Left ventricle myocardium inferior (tissue), 1 donor: ENCODE results near the gene DNM3. TPM values are rescaled to one million over a fixed set of nuclear protein-coding genes. Genes with fewer than 3 reads are reported as not detected.

Source experiments
- DNase-seq: peaks from one replicate; pipeline ENCODE4 v3.0.0-alpha.2; 2020
- H3K27ac ChIP-seq: fragments of 200-600 bp; replicated peaks from 2 replicates; pipeline ENCODE4 v1.8.0; 2021
- H3K27me3 ChIP-seq: fragments of 200-600 bp; 2 replicates; pipeline ENCODE4 v1.8.0; 2021; ENCODE audit warnings: low read depth
- H3K36me3 ChIP-seq: fragments of 200-600 bp; 2 replicates; pipeline ENCODE4 v1.8.0; 2021
- H3K4me1 ChIP-seq: fragments of 200-600 bp; 2 replicates; pipeline ENCODE4 v1.8.0; 2021
- H3K4me3 ChIP-seq: fragments of 200-600 bp; 2 replicates; pipeline ENCODE4 v1.8.0; 2021; ENCODE audit warnings: mild to moderate bottlenecking, moderate library complexity
- H3K9me3 ChIP-seq: fragments of 200-600 bp; replicated peaks from 2 replicates; pipeline ENCODE4 v1.8.0; 2021
- intact Hi-C: fragments of 100-400 bp; cut with micrococcal nuclease; formaldehyde crosslinking; loops from one replicate; pipeline ENCODE4 v1.11.0; 2022
- total RNA-seq: library from RNA; stranded (reverse); fragmentation: NEBNext Ultra II Directional; extraction: Animal tissue kit (Norgen Biotek cat#: 25700); gene quantifications from one replicate; pipeline ENCODE4 v1.2.1, GENCODE V29; 2021
- TF ChIP-seq, protein P1 (sequence below): fragments of 200-600 bp; IDR thresholded peaks from 2 replicates; pipeline ENCODE4 v1.8.0; 2021; ENCODE audit warnings: antibody characterized with exemption, mild to moderate bottlenecking, borderline replicate concordance
- donor health status: DM: no; HTN: yes; CAD: no; lungs with severe emphysema.

The DNM3 gene
- total RNA-seq, 1 donor from 2014 or later, result 1.2 TPM

DNA sequence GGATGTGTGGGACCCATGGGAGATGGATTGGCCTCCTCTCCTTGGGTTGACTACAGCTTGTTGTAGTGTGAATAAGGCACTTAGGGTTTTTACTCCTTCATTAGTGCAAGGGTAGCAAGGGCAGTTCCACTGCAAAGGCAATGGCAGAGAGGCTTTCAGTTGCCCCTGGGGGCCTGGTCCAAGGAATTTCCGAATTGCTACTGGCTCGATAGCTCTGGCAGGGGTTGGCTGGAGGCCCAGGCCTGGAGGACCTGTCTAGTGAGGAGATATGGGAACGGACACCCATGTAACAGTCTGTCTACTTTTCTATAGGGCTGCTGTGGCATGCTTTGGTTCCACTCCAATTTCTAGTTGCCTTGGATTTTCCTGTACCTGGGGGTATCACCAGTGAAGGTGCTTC lies 360.3 kb downstream of the DNM3 start:
- no peak for DNase-seq
- Histone ChIP-seq H3K4me1 (no peaks in the 10 kb centered on the region), H3K4me3 (no peak overlapping the region), H3K27ac (no peak overlapping the region), H3K27me3 (no peaks in the 10 kb centered on the region), H3K9me3 (peaks cover 32% of the 10 kb centered on the region), H3K36me3 (no peaks in the 10 kb centered on the region)
- intact Hi-C loops, result no loop called here
- TF ChIP-seq, protein P1, sequence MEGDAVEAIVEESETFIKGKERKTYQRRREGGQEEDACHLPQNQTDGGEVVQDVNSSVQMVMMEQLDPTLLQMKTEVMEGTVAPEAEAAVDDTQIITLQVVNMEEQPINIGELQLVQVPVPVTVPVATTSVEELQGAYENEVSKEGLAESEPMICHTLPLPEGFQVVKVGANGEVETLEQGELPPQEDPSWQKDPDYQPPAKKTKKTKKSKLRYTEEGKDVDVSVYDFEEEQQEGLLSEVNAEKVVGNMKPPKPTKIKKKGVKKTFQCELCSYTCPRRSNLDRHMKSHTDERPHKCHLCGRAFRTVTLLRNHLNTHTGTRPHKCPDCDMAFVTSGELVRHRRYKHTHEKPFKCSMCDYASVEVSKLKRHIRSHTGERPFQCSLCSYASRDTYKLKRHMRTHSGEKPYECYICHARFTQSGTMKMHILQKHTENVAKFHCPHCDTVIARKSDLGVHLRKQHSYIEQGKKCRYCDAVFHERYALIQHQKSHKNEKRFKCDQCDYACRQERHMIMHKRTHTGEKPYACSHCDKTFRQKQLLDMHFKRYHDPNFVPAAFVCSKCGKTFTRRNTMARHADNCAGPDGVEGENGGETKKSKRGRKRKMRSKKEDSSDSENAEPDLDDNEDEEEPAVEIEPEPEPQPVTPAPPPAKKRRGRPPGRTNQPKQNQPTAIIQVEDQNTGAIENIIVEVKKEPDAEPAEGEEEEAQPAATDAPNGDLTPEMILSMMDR, result no peak

DNA sequence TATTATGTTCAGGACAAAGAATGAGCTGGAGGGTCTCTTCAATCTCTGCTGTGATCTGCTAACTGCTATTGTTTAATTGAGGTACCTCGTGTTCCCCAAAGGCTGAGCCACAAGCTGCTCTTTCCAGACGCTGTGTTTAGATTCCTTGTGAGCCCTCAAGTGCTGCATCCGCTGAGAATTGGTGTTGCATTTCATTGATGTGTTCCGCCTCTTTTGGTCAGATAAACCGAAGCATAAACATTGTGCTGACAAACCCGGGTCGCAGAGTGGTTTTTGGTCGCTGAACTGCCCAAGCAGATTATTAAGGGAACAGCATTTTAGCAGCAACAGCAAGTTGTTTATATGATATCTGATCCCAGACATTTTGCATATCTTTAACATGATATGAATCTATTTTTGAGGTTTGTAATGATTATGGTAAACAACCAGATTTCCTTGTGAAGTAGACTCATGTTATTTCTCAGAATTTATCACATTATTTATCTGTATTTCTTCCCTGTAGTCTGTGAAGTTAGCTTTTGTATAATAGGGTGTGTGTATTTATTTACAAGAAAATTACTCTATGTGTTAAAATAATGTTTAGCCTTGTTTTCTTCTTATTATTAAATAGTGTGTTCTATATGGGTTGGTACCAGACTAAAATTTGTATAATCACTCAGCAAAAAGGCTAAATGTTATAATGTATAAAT lies 362.0 kb downstream of the DNM3 start:
- Histone ChIP-seq H3K27me3 (no peaks in the 10 kb centered on the region), H3K4me1 (no peaks in the 10 kb centered on the region), H3K9me3 (peaks cover 15% of the 10 kb centered on the region), H3K27ac (no peak overlapping the region), H3K36me3 (no peaks in the 10 kb centered on the region), H3K4me3 (no peak overlapping the region)
- TF ChIP-seq, protein P1, result no peak
- no peak for DNase-seq
- intact Hi-C loops, result no loop called here

DNA sequence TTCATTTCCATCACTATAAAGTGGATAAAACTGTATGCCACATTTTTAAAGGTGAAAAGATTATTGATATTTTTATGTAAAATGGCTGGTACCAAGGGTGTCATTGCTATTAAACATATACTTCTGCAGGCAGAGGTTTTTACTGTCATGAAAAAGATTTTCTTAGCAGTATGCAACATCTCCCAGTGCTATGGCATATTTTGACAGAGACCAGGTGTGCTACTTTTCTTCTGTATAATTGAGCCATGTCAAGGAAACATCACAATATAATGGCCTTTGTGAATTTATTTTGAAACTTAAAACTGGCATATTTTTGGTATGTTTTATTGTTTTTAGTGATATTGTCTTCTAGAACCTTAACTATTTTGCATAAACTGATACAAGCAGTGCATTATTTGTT lies 362.6 kb downstream of the DNM3 start:
- Histone ChIP-seq H3K36me3 (no peaks in the 10 kb centered on the region), H3K9me3 (peaks cover 9% of the 10 kb centered on the region), H3K4me1 (no peaks in the 10 kb centered on the region), H3K27me3 (no peaks in the 10 kb centered on the region), H3K4me3 (no peak overlapping the region), H3K27ac (no peak overlapping the region)
- TF ChIP-seq, protein P1, result no peak
- intact Hi-C loops, result no loop called here
- DNase-seq, result no peak

DNA sequence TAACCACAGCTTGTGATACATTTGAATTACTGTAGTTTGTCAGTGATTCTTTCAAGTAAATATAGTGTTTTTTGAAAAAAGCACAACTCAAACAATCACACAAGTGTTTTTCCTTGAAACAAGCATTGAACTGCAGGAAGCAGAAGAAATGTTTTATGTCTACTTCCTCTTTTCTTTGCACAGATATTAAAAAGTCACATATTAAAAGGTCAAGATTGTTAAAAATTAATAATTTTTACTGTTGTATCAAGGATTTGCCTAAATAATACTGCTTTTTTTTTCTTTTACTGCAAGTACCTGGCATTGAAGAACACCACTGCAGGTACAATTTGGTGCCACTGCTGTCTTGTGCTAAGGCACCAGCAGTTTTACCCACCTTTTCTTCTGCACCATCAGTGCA lies 365.0 kb downstream of the DNM3 start:
- Histone ChIP-seq H3K27me3 (no peaks in the 10 kb centered on the region), H3K36me3 (no peaks in the 10 kb centered on the region), H3K9me3 (no peaks in the 10 kb centered on the region), H3K4me1 (no peaks in the 10 kb centered on the region), H3K27ac (no peak overlapping the region), H3K4me3 (no peak overlapping the region)
- TF ChIP-seq, protein P1, result no peak
- intact Hi-C loops, result no loop called here
- DNase-seq, result no peak

DNA sequence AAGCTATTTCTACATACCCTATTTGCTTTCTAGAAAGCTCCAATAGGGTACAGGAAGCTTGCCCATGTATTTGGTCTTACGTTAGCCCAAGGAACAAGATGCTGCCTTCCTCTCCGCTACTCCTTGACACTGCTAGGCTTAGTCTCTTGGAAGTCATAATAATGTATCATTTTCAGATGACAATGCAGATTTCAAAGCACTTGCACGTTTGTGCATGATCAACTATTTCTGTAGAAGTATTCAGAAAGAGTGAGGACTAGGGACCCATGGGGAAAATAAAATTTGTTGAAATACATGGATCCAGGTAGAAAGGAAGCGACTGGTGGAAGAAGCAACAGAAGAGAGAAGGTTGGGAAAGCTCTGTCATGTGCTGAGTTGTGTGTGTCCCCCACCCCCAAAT lies 367.3 kb downstream of the DNM3 start:
- intact Hi-C loops, result no loop called here
- TF ChIP-seq, protein P1, result no peak
- Histone ChIP-seq H3K9me3 (no peaks in the 10 kb centered on the region), H3K36me3 (no peaks in the 10 kb centered on the region), H3K27me3 (no peaks in the 10 kb centered on the region), H3K4me3 (no peak overlapping the region), H3K27ac (no peak overlapping the region), H3K4me1 (no peaks in the 10 kb centered on the region)
- DNase-seq, result no peak

DNA sequence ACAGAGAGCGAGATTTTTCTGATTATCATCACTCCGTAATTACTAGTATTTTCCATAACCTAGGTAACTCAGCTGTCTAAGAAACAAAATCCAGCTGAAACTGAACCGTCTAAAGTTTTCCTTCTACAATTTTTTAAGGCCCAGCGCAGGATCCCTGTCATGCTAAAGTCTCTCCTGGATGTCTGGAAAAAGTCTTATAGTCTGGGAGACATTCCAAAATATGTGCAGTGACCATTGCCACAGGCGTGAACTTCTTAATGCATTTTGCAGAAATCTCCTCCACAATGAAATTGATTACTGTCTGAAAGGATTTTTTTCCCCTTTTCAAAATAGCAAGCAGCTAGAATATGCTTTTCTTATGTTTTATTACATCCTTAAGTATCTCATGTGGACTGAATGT lies 369.9 kb downstream of the DNM3 start:
- intact Hi-C loops, result no loop called here
- Histone ChIP-seq H3K27me3 (no peaks in the 10 kb centered on the region), H3K4me3 (no peak overlapping the region), H3K9me3 (no peaks in the 10 kb centered on the region), H3K27ac (no peak overlapping the region), H3K36me3 (no peaks in the 10 kb centered on the region), H3K4me1 (no peaks in the 10 kb centered on the region)
- DNase-seq, result no peak
- TF ChIP-seq, protein P1, result no peak
